ENCODE data around the gene BCL10.

DNA sequence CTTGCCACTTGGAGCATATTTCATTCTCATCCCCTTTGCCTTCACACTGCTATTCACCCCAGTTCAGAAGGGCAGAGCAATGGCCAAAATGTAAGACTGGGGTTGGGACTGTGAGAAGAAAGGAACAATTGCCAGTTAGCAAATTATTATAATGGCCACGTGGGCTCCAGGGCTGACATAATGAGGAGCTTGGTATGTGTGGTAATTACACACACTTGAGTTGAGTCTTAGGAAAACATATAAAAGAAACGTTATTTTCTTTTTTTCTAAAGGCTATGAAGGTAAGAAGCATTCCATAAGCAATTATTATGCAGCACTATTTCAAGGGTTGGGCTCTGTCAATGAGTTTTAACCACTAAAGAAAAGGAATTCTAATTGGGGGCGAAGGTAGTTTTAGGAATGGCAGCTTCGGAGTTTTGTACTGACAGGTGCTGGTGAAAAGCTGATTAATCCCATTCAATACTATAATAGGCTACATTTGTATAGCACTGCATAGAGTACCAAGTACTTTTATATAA, 32.5 kb upstream of the BCL10 start:
- TF ChIP-seq, protein P1, sequence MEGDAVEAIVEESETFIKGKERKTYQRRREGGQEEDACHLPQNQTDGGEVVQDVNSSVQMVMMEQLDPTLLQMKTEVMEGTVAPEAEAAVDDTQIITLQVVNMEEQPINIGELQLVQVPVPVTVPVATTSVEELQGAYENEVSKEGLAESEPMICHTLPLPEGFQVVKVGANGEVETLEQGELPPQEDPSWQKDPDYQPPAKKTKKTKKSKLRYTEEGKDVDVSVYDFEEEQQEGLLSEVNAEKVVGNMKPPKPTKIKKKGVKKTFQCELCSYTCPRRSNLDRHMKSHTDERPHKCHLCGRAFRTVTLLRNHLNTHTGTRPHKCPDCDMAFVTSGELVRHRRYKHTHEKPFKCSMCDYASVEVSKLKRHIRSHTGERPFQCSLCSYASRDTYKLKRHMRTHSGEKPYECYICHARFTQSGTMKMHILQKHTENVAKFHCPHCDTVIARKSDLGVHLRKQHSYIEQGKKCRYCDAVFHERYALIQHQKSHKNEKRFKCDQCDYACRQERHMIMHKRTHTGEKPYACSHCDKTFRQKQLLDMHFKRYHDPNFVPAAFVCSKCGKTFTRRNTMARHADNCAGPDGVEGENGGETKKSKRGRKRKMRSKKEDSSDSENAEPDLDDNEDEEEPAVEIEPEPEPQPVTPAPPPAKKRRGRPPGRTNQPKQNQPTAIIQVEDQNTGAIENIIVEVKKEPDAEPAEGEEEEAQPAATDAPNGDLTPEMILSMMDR (IDR thresholded peaks at IDR 0.05; ENCODE audit: low read depth, low read length, poor library complexity, severe bottlenecking), result no peak
- no peak for TF ChIP-seq EZH2phosphoT487 (IDR thresholded peaks at IDR 0.05; ENCODE audit: borderline replicate concordance, low read length)
